Upper lobe of right lung (tissue), 1 donor: ENCODE measurements around the gene GPN3. TPM values are rescaled to one million over a fixed set of nuclear protein-coding genes. Genes with fewer than 3 reads are reported as not detected.
"Not testable (repeated sequence)": the region's sequence is repeated elsewhere in the genome, so short reads cannot be mapped to it uniquely, and the experiment has no call there.

Experiments
- ATAC-seq: fragments of 200-7000 bp; cut with Tn5 transposase; one replicate; pipeline ENCODE4 v1.9.1; 2020; ENCODE audit warnings: mild to moderate bottlenecking, moderate library complexity
- DNase-seq: peaks from one replicate; pipeline ENCODE4 v3.0.0-alpha.2; 2020
- H3K27ac ChIP-seq: fragments of 200-600 bp; one replicate; pipeline ENCODE4 v1.8.0; 2022
- H3K27me3 ChIP-seq: fragments of 200-600 bp; one replicate; pipeline ENCODE4 v1.8.0; 2022; ENCODE audit warnings: mild to moderate bottlenecking
- H3K36me3 ChIP-seq: fragments of 200-600 bp; one replicate; pipeline ENCODE4 v1.8.0; 2022
- H3K4me1 ChIP-seq: fragments of 200-600 bp; one replicate; pipeline ENCODE4 v1.8.0; 2022
- H3K4me3 ChIP-seq: fragments of 200-600 bp; one replicate; pipeline ENCODE4 v1.8.0; 2022; ENCODE audit warnings: mild to moderate bottlenecking
- H3K9me3 ChIP-seq: fragments of 200-600 bp; one replicate; pipeline ENCODE4 v1.8.0; 2022
- CTCF ChIP-seq: fragments of 200-600 bp; IDR thresholded peaks from one replicate; pipeline ENCODE4 v1.8.0; 2022; ENCODE audit warnings: antibody characterized with exemption
- intact Hi-C: fragments of 100-400 bp; cut with DNase I; formaldehyde crosslinking; loops from one replicate; pipeline ENCODE4 v1.11.0; 2022
- total RNA-seq: library from RNA; stranded (reverse); fragmentation: NEBNext Ultra II Directional; extraction: Animal tissue kit (Norgen Biotek cat#: 25700); gene quantifications from one replicate; pipeline ENCODE4 v1.2.1, GENCODE V29; 2021
- donor health status: DM: no; HTN: yes; CAD: no; lungs with severe emphysema.

The GPN3 gene
- total RNA-seq, 1 donor from 2014 or later, result 25.5 TPM

DNA sequence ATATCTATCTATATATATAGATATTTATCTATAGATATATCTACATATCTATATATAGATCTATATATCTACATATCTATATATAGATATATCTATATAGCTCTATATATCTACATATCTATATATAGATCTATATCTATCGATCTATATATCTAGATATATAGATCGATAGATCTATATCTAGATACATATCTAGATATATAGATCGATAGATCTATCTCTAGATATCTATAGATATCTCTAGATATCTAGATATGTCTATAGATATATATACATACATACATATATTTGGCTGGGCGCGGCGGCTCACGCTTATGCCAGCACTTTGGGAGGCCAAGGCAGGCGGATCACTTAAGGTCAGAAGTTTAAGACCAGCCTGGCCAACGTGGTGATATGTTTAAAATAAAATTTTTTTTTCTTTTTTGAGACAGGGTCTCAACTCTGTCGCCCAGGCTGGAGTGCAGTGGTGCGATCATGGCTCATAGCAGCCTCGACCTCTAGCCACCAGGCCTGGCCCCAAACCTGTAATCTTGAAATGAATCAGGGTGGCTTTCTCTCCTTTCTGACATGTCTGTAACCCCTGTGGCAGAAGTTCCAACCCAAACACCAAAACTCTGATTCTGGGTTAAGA is 36.0 kb downstream of the GPN3 start:
- no peaks in the 10 kb centered on the region for H3K9me3 ChIP-seq
- peaks cover 29% of the 10 kb centered on the region for H3K36me3 ChIP-seq
- ATAC-seq (no peak), DNase-seq (peak; percentile 55)
- H3K27me3 ChIP-seq, result no peaks in the 10 kb centered on the region
- intact Hi-C loops, result loop anchor here (5.0 kb wide), 1 partner anchor 330 kb away; no protein-coding TSS in a partner anchor
- H3K4me3 ChIP-seq, result peak overlapping the region; percentile 56
- TF ChIP-seq CTCF, result no peak
- H3K4me1 ChIP-seq, result peaks cover 3% of the 10 kb centered on the region
- H3K27ac ChIP-seq, result peak overlapping the region; percentile 70

GRCh38 chr12:110429676-110430075 is 38.4 kb downstream of the GPN3 start:
- H3K4me3 ChIP-seq, H3K9me3 ChIP-seq, H3K27me3 ChIP-seq, H3K4me1 ChIP-seq, H3K36me3 ChIP-seq, H3K27ac ChIP-seq, ATAC-seq: not testable (repeated sequence)
- intact Hi-C loops, result loop anchor here (5.0 kb wide), 1 partner anchor 327 kb away; no protein-coding TSS in a partner anchor
- peak; percentile 43 for DNase-seq

- intact Hi-C loops, result no loop called here
- Histone ChIP-seq H3K36me3 (no peaks in the 10 kb centered on the region), H3K9me3 (no peaks in the 10 kb centered on the region), H3K4me1 (peaks cover 3% of the 10 kb centered on the region), H3K4me3 (no peak overlapping the region), H3K27ac (no peak overlapping the region), H3K27me3 (no peaks in the 10 kb centered on the region)
- ATAC-seq (no peak), DNase-seq (no peak)
- TF ChIP-seq CTCF, result no peak
Measured at GRCh38 chr12:110426406-110426805, 41.7 kb downstream of the GPN3 start.

DNA sequence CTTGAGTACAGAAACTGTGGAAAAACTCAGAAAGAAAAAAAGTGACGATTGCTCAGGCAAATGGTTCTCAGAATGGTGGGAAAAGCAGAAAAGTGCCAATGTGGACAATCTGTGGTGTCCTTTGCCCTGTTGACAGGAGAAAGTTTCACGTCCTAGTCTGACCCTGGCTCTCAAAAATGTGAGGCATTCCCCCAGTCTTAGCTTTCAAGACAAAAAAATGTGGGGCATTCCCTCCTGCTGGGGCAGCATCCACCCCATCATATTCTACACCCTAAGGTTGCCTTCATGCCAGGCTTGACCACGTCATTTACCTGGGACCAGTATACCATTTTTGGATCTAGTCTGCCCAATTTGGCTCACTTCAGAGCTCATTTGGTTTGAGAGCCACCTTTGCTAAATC is 43.8 kb downstream of the GPN3 start:
- H3K36me3 ChIP-seq, result no peaks in the 10 kb centered on the region
- no peak for DNase-seq
- TF ChIP-seq CTCF, result no peak
- H3K4me1 ChIP-seq, result no peaks in the 10 kb centered on the region
- no peaks in the 10 kb centered on the region for H3K27me3 ChIP-seq
- intact Hi-C loops, result no loop called here
- H3K9me3 ChIP-seq, result no peaks in the 10 kb centered on the region
- no peak overlapping the region for H3K4me3 ChIP-seq
- ATAC-seq, result no peak
- H3K27ac ChIP-seq, result no peak overlapping the region

- Histone ChIP-seq H3K9me3 (no peaks in the 10 kb centered on the region), H3K4me1 (no peaks in the 10 kb centered on the region), H3K36me3 (no peaks in the 10 kb centered on the region), H3K4me3 (no peak overlapping the region), H3K27me3 (no peaks in the 10 kb centered on the region), H3K27ac (no peak overlapping the region)
- intact Hi-C loops, result no loop called here
- ATAC-seq (no peak), DNase-seq (no peak)
- TF ChIP-seq CTCF, result no peak
Measured at GRCh38 chr12:110421701-110422100, 46.4 kb downstream of the GPN3 start.

DNA sequence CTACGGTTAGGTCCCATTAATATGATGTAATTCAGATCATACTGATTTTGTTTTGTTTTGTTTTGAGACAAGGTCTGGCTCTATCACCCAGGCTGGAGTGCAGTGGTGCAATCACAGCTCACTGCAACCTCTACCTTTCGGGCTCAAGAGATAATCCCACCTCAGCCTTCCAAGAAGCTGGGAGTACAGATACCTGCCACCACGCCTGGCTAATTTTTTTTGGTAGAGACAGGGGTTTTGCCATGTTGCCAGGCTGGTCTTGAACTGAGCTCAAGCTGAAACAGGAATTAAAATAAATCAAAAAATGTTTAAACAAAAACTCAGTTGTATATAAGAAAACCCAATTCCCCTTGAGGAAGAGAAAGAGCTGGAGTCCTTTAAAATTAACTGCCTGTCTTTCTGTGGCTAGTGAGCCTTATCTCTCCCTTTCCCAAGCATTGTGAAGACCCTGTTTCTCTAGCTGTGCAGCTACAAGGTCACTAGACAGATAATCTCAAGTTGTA is 46.8 kb downstream of the GPN3 start:
- intact Hi-C loops, result no loop called here
- ATAC-seq (no peak), DNase-seq (no peak)
- H3K9me3 ChIP-seq, result no peaks in the 10 kb centered on the region
- H3K4me1 ChIP-seq, result no peaks in the 10 kb centered on the region
- no peak for TF ChIP-seq CTCF
- H3K27me3 ChIP-seq, result no peaks in the 10 kb centered on the region
- H3K27ac ChIP-seq, result no peak overlapping the region
- H3K4me3 ChIP-seq, result no peak overlapping the region
- H3K36me3 ChIP-seq, result no peaks in the 10 kb centered on the region

DNA sequence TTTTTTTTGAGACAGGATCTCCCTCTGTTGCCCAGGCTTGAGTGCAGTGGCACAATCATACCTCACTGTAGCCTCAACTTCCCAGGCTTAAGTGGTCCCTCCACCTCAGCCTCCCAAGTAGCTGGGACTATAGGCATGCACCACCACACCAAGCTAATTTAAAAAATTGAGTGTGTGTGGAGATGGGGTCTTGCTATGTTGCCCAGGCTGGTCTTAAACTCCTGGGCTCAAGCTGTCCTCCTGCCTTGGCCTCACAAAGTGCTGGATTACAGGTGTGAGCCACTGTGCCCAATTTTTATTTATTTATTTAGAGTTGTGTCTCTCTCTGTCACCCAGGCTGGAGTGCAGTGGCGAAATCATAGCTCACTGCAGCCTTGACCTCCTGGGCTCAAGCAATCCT is 47.4 kb downstream of the GPN3 start:
- H3K27ac ChIP-seq, DNase-seq, H3K27me3 ChIP-seq, intact Hi-C loops, ATAC-seq, H3K9me3 ChIP-seq, H3K4me3 ChIP-seq, H3K36me3 ChIP-seq, H3K4me1 ChIP-seq: not testable (repeated sequence)

DNA sequence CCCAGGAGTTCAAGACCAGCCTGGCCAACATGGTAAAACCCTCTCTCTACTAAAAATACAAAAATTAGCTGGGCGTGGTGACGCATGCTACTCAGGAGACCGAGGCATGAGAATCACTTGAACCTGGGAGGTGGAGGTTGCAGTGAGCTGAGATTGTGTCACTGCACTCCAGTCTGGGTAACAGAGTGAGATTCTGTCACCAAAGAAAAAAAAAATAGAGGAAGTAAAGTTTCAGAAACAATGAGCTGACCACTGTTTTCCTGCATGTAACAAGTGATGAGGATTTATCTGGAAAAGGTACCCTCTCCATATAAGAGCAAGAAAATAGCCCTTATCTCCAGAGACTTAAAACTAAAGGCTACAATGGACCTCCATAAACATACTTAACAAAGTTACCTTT is 50.9 kb downstream of the GPN3 start:
- H3K36me3 ChIP-seq, H3K4me1 ChIP-seq, ATAC-seq, intact Hi-C loops, H3K4me3 ChIP-seq, DNase-seq, H3K9me3 ChIP-seq, H3K27ac ChIP-seq, H3K27me3 ChIP-seq: not testable (repeated sequence)

- DNase-seq, H3K27me3 ChIP-seq, H3K4me3 ChIP-seq, H3K27ac ChIP-seq, ATAC-seq, intact Hi-C loops, H3K9me3 ChIP-seq, H3K36me3 ChIP-seq, H3K4me1 ChIP-seq: not testable (repeated sequence)
Measured at GRCh38 chr12:110410086-110410485, 58.0 kb downstream of the GPN3 start.
